Measurements from ENCODE around the gene IER3. TPM values are rescaled to one million over a fixed set of nuclear protein-coding genes. Genes with fewer than 3 reads are reported as not detected.

IER3 gene
- total and polyA plus RNA-seq, 2 of the 13 experiments (the other 11 are each of a cell fraction or from before 2014, with no cell fraction given), result 51.1 to 131 TPM

GRCh38 chr6:30781395-30781742 is 37.0 kb upstream of the IER3 start (continued):
- TF ChIP-seq HCFC1 (IDR thresholded peaks at IDR 0.05; ENCODE audit: low read depth, low read length) (no peak), TGIF2 (CRISPR knock-in tag; IDR thresholded peaks at IDR 0.05) (no peak), ZNF672 (CRISPR knock-in tag; IDR thresholded peaks at IDR 0.05) (no peak), PRDM15 (CRISPR knock-in tag; IDR thresholded peaks at IDR 0.05) (no peak), CC2D1A (CRISPR knock-in tag; IDR thresholded peaks at IDR 0.05) (no peak), ZNF615 (CRISPR knock-in tag; IDR thresholded peaks at IDR 0.05; ENCODE audit: borderline replicate concordance) (peak; percentile 33; the same call in 1 of the 2 replicates), ZNF414 (CRISPR knock-in tag; IDR thresholded peaks at IDR 0.05) (no peak), KDM5B (CRISPR knock-in tag; IDR thresholded peaks at IDR 0.05; ENCODE audit: borderline replicate concordance) (no peak), SRY (CRISPR knock-in tag; IDR thresholded peaks at IDR 0.05) (0 out of 2 replicates have a peak, but pooled peaks have one; percentile 78), ZBTB20 (CRISPR knock-in tag; IDR thresholded peaks at IDR 0.05; ENCODE audit: borderline replicate concordance, low read depth) (no peak), PTBP1 (IDR thresholded peaks at IDR 0.05; ENCODE audit: low read depth, low read length, poor library complexity, severe bottlenecking) (no peak), ZFP41 (CRISPR knock-in tag; IDR thresholded peaks at IDR 0.05; ENCODE audit: borderline replicate concordance) (no peak), DBP (CRISPR knock-in tag; IDR thresholded peaks at IDR 0.05; ENCODE audit: not compliant biosample characterization) (no peak), ZNF232 (CRISPR knock-in tag; IDR thresholded peaks at IDR 0.05; ENCODE audit: borderline replicate concordance) (no peak), STAT5B (CRISPR knock-in tag; IDR thresholded peaks at IDR 0.05) (no peak), HNRNPUL1 (IDR thresholded peaks at IDR 0.05; ENCODE audit: low read depth, low read length) (no peak), SP5 (CRISPR knock-in tag; IDR thresholded peaks at IDR 0.05; ENCODE audit: borderline replicate concordance, low read depth) (no peak), NONO (IDR thresholded peaks at IDR 0.05) (no peak), NONO (CRISPR knock-in tag; conservative IDR thresholded peaks at IDR 0.05) (no peak), ZNF629 (CRISPR knock-in tag; conservative IDR thresholded peaks at IDR 0.05) (no peak), GATAD1 (CRISPR knock-in tag; IDR thresholded peaks at IDR 0.05) (no peak), PRPF4 (IDR thresholded peaks at IDR 0.05; ENCODE audit: low read depth, low read length, poor library complexity, severe bottlenecking) (no peak), ZNF777 (CRISPR knock-in tag; IDR thresholded peaks at IDR 0.05) (no peak), CCDC6 (CRISPR knock-in tag; IDR thresholded peaks at IDR 0.05) (no peak), RFXAP (CRISPR knock-in tag; IDR thresholded peaks at IDR 0.05; ENCODE audit: borderline replicate concordance) (no peak), BCL6 (CRISPR knock-in tag; IDR thresholded peaks at IDR 0.05) (no peak), TIGD3 (CRISPR knock-in tag; IDR thresholded peaks at IDR 0.05; ENCODE audit: borderline replicate concordance) (no peak)
